Skin epidermis (tissue), 12 donors: ENCODE results near the gene DBF4B.
"Not testable (repeated sequence)": the region's sequence is repeated elsewhere in the genome, so short reads cannot be mapped to it uniquely, and the experiment has no call there.

Source experiments
- H3K27ac ChIP-seq, 21 experiments: fragments of 200-600 bp; sonication (generic) in 11 of 21; one replicate each; pipeline ENCODE4 v1.5.0; 2020; ENCODE audit warnings: mild to moderate bottlenecking in 3 of 21, inconsistent platforms in 2 of 21, moderate library complexity in 2 of 21
- H3K4me3 ChIP-seq, 7 experiments: fragments of 200-600 bp; sonication (generic) in 2 of 7; one replicate each; pipeline ENCODE4 v1.5.0; 2020; ENCODE audit warnings: inconsistent platforms in 2 of 7, mild to moderate bottlenecking in 2 of 7, moderate library complexity in 1 of 7

DBF4B gene

GRCh38 chr17:44719444-44719843, 11.0 kb downstream of the DBF4B start:
- H3K27ac ChIP-seq, result no peak overlapping the region
- H3K4me3 ChIP-seq, result no peak overlapping the region

DNA sequence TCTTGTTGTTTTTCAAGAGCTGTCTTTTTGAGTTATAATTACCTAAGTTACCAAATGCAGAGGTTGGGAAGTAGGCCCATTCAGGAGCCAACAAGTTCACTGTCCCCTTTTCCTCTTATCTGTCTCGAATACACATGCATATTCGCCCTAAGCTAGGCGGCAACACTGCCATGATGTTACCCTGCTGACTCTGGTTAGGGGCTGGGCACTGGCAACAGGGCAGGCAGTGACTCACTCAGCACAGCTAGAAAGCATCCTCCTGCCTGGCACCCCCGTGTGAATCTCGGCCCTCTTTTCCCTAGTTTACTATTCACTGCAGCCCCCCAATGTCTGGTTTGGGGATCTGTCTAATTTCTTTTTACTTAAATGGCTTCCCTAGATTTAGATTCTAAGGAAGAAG, 13.8 kb downstream of the DBF4B start:
- no peak overlapping the region for H3K4me3 ChIP-seq
- H3K27ac ChIP-seq, result no peak overlapping the region

DNA sequence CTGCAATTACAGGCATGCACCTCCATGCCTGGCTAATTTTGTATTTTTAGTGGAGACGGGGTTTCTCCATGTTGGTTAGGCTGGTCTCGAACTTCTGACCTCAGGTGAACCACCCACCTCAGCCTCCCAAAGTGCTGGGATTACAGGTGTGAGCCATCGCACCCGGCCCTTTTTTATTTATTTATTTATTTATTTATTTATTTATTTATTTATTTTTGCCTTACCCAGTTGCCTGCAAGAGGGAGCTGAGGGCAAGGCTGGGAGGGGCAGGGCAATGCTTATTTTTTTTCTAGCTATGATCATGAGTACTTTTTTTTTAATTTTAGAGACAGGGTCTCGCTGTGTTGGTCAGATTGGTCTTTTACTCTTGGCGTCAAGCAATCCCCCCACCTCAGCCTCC, 17.7 kb downstream of the DBF4B start:
- H3K27ac ChIP-seq, H3K4me3 ChIP-seq: not testable (repeated sequence)

GRCh38 chr17:44733753-44734152, 25.3 kb downstream of the DBF4B start:
- no peak overlapping the region for H3K4me3 ChIP-seq
- H3K27ac ChIP-seq, result no peak overlapping the region

- H3K4me3 ChIP-seq, result no peak overlapping the region
- no peak overlapping the region for H3K27ac ChIP-seq
These were observed 25.8 kb downstream of the DBF4B start for GRCh38 chr17:44734272-44734671.

- H3K27ac ChIP-seq, result no peak overlapping the region
- H3K4me3 ChIP-seq, result no peak overlapping the region
These were observed 28.2 kb downstream of the DBF4B start for GRCh38 chr17:44736551-44737240.

DNA sequence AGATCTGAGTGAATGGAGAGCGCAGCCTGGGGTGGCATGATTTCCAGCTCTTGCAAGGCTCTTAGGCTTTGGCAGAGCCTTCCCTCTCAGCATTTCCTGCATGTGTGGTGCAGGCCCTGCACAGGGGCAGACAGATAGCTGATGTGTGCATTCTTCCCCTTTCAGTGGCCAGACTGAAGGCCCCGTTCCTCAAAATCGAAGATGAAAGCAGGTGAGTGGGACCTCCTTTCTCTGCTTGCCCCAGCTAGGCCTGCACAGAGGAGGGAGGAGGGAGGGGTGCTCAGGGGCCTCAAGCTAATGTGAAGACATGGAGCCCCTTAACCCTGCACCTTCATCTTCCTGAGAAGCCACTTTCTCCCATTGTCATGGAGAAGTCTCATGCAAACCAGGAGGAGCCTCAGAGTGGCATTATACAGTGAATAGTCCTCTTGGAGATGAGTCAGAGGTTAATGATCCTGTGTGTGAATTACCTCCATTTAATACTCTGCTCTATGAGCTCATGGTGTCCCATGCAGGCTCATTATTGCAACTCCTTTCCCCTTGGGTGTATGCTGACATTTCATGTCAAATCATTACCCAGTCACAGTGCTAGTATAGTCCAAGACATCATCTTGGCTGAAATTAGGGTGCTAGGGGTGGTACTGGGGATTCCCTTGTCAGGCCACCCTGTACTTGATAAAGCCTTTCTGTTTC, 29.9 kb downstream of the DBF4B start:
- no peak overlapping the region for H3K4me3 ChIP-seq

GRCh38 chr17:44741316-44741715, 32.9 kb downstream of the DBF4B start:
- no peak overlapping the region for H3K27ac ChIP-seq
- H3K4me3 ChIP-seq, result no peak overlapping the region

More for the DNA sequence above, 29.9 kb downstream of the DBF4B start:
- H3K27ac ChIP-seq, result no peak overlapping the region

- Histone ChIP-seq H3K4me3 (no peak overlapping the region), H3K27ac (no peak overlapping the region)
These were observed 36.8 kb downstream of the DBF4B start for GRCh38 chr17:44745301-44745700.

GRCh38 chr17:44745738-44746137, 37.3 kb downstream of the DBF4B start:
- H3K27ac ChIP-seq, result not testable (repeated sequence)

DNA sequence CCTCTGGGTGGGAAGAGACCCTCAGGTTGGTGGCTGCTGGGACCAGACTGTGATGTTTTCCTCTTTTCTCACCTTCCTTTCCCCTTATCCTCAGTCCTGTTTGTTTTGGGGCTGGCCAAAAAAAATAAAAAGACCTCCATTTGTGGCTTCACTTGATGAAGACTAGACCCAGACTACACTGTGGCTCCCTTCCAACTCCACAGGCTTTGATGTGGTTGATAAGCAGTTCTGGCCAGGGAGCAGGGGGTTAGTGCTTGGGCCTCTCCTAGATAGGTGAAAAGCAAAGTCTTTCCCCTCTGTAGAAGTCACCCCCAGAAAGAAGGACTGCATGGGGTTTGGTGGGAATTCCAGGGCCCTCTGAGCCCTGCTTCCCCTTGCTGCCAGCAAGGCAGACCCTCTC, 39.1 kb downstream of the DBF4B start:
- no peak overlapping the region for H3K27ac ChIP-seq
- H3K4me3 ChIP-seq, result no peak overlapping the region

More at GRCh38 chr17:44745738-44746137, 37.3 kb downstream of the DBF4B start:
- H3K4me3 ChIP-seq, result not testable (repeated sequence)

DNA sequence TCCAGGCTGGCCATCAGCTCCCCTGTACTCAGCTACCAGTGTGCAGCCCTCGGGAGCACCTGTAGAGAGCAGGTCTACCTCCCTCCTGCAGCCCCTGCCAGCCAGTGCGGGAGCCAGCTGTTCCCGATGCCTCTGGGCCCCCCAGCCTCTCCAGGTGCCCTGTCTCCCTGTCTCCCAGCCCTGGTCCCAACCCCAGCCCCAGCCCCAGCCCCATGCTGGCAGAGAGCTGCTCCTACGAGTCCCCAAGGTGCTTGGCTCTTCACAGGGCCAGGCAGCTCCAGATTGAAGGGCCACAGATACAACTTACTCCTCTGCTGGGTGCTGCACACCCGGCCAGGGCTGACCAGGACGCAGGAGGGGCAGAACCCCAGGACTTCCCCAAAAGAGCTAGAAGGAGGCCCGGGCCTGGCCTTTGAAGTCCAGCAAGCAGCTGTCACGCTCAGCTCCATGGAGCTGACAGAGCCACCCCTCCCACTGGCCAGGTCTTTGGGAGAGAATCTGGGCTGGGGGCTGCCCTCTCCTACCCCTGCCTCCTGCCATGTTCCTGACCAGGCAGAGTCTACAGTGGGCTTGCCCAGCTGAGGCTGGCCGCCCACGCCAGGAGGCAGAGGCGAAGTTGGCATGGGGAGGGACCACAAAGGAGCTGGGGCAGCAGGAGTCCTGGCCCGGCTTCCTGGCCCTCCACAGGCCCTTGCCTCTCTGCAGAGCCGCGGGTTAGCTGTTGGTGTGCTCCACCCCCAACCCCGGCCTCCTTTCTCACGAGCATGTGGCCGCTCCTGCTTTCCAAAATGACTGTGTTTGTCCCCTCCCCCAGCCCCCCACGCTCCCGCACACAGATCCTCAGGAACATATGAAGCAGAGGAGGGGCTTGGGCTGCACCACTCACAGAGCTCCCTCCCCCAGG, 40.9 kb downstream of the DBF4B start:
- Histone ChIP-seq H3K4me3 (no peak overlapping the region), H3K27ac (no peak overlapping the region)

DNA sequence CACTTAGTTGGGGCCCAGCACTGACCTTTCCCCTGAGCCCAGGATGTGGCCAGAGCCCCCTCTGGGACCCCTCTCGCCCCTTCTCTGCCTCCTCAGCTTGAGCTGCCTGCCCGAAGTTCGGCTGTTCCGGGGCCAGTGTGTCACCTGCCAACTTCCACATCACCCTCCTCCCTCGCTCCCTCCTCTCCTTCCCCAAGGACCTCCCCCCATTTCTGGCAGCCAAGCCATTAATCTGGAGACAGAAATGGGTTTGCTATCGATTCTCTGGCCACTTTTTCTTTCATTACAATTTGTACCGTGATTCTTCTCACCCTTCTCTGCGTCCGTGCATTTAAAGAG, 41.5 kb downstream of the DBF4B start:
- Histone ChIP-seq H3K4me3 (no peak overlapping the region), H3K27ac (no peak overlapping the region)

- H3K4me3 ChIP-seq, result no peak overlapping the region
- no peak overlapping the region for H3K27ac ChIP-seq
These were observed 42.9 kb downstream of the DBF4B start for GRCh38 chr17:44751331-44751730.

DNA sequence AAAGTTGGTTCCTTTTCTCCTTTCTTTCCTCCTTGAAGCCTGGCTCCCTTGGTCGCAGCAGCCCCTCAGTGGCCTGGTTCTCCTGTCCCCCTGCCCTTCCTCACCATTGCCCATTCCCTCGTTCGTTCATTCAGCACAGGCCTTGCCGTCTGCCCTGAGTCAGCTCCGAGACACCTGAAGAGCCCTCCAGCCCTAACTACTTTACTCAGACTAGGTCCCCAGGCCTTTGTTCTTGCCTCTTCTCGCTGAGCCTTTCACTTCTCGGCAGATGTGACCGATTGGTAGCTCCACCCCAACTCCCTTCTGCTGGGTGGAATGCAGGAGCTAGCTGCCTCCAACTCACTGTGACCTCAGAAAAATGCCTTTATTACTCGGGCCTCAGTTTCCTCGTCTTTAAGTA, 43.3 kb downstream of the DBF4B start:
- Histone ChIP-seq H3K4me3 (no peak overlapping the region), H3K27ac (no peak overlapping the region)

GRCh38 chr17:44752953-44753861, 44.7 kb downstream of the DBF4B start:
- H3K4me3 ChIP-seq, result no peak overlapping the region
- no peak overlapping the region for H3K27ac ChIP-seq

DNA sequence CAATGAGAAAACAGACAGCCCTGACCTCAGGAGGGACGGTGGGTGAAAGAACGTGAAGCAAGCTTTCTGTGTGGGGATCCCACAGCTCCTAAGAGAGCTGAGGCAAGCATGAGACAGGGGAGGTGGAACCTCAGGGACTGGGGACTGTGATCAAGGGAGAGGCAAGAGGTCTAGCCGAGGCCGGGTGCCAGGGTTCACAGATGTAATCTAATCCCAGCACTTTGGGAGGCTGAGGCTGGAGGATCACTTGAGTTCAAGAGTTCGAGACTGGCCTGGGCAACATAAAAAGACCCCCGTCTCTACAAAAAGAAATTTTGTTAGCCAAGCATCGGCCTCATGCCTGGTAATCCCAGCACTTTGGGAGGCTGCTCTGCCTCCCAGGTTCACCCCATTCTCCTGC, 45.8 kb downstream of the DBF4B start:
- no peak overlapping the region for H3K27ac ChIP-seq
- no peak overlapping the region for H3K4me3 ChIP-seq

DNA sequence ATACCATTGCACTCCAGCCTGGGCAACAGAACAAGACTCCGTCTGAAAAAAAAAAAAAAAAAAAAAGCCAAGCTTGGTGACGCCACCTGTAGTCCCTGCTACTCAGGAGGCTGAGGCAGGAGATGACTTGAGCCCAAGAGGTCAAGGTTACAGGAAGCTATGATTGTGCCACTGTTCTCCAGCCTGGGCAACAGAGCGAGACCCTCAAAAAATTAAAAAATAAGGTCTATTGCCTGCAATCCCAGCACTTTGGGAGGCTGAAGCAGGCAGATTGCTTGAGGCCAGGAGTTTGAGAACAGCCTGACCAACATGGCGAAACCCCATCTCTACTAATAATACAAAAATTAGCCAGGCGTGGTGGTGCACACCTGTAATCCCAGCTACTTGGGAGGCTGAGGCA, 46.7 kb downstream of the DBF4B start:
- not testable (repeated sequence) for H3K27ac ChIP-seq, H3K4me3 ChIP-seq

DNA sequence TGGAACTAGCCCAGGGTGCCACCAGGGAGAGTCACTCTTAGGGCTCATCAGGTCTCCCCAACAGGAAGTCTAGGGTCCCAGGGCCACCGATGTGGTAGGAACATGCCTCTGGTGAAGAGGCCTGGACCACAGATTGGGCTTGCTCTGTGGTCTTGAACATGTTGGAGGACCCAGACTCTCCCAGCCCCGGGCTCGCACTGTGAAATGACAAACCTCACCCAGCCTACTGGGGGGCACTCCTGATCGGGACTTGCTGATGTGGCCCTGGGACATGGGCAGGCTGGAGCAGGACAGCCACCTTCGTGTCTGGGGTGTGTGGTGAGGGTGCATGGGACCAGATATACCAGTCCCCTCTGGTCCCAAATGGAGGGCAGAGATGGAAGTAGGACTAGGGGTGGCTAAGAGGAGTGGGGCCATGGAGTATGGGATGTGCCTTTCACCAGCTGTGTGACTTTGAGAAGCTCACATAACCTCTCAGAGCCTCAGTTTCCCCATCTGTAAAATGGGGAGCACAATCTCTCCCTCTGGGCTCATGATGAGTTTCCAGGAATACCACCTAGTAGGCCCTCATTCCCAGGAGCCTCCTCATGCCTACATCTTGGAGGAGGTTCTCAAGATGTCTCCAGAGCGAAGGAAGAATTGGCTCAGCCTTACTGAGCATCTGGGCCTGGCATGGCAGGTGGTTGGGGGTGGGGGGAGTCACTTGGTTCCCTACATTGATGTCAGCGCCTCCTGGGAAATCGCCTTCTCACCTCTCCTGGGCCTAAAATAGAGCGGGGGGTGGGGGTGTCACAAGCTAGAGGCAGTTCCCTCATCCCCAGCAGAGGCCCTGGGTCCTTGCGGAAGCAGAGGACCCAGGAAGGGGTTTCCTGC, 48.8 kb downstream of the DBF4B start:
- Histone ChIP-seq H3K27ac (no peak overlapping the region), H3K4me3 (no peak overlapping the region)
